Measurements from ENCODE around the gene NDFIP2.

GRCh38 chr13:79543883-79544282 lies 62.9 kb downstream of the NDFIP2 start:
- TF ChIP-seq CTCF (conservative IDR thresholded peaks at IDR 0.05) (no peak), EZH2 (IDR thresholded peaks at IDR 0.05; ENCODE audit: low read depth) (no peak)
